H1 (cell line): Measurements from ENCODE around the gene LMAN1L. TPM values are rescaled to one million over a fixed set of nuclear protein-coding genes. Genes with fewer than 3 reads are reported as not detected.

Experiments
- CTCF ChIA-PET: fragments of 300-600 bp; sonication (Branson Sonifier 250); formaldehyde crosslinking; loops from one replicate; lab custom pipeline; 2021; ENCODE audit not compliant: partially characterized antibody; lab: Charles Lee
- POLR2A ChIA-PET: fragments of 300-600 bp; sonication (Branson Sonifier 250); formaldehyde crosslinking; loops from one replicate; lab custom pipeline; 2021; ENCODE audit warnings: inconsistent platforms; ENCODE audit not compliant: partially characterized antibody; lab: Charles Lee
- DNase-seq, 2 experiments: peaks; one replicate each; pipeline versions ENCODE4 v3.0.0 to v3.0.0-alpha.2; 2010 to 2022; ENCODE audit warnings: low spot score in 2 of 2, low read depth in 1 of 2, mixed read lengths in 1 of 2
- FAIRE-seq: peaks from 2 replicates; lab custom pipeline; 2011; peaks lifted over from hg19 to GRCh38; lab: Jason Lieb, UNC
- H2AFZ ChIP-seq: 2 replicates; pipeline ENCODE4 v1.8.1; 2012; ENCODE audit warnings: low read length, inconsistent platforms
- H2AK5ac ChIP-seq: 2 replicates; pipeline ENCODE4 v1.6.1; 2013; ENCODE audit warnings: low read depth, low read length
- H2BK120ac ChIP-seq: replicated peaks from 2 replicates; pipeline ENCODE3; 2013; ENCODE audit warnings: low read depth, low read length, inconsistent platforms
- H2BK12ac ChIP-seq: 2 replicates; pipeline ENCODE4 v1.6.1; 2013; ENCODE audit warnings: low read depth, low read length
- H2BK15ac ChIP-seq: 2 replicates; pipeline ENCODE4 v1.6.1; 2013; ENCODE audit warnings: low read length
- H2BK20ac ChIP-seq: 2 replicates; pipeline ENCODE4 v1.6.1; 2013; ENCODE audit warnings: low read length
- H2BK5ac ChIP-seq: 2 replicates; pipeline ENCODE4 v1.6.1; 2013; ENCODE audit warnings: low read depth, low read length
- H3K14ac ChIP-seq: 2 replicates; pipeline ENCODE4 v1.6.1; 2013; ENCODE audit warnings: inconsistent platforms; ENCODE audit not compliant: insufficient read length
- H3K18ac ChIP-seq: 2 replicates; pipeline ENCODE4 v1.6.1; 2013; ENCODE audit warnings: low read length; ENCODE audit errors: extremely low read depth
- H3K23ac ChIP-seq: 2 replicates; pipeline ENCODE4 v1.6.1; 2013; ENCODE audit warnings: inconsistent platforms; ENCODE audit not compliant: insufficient read length
- H3K23me2 ChIP-seq: 2 replicates; pipeline ENCODE4 v1.6.1; 2013; ENCODE audit warnings: low read depth, low read length
- H3K27ac ChIP-seq: 2 replicates; pipeline ENCODE4 v1.6.1; 2011; ENCODE audit warnings: low read depth, low read length, inconsistent platforms
- H3K27me3 ChIP-seq, 4 experiments: replicated peaks in 1 of 4; 1 replicate in 1 of 4; 2 replicates in 3 of 4; pipeline versions ENCODE4 v1.6.1 to v1.8.1; 2011 to 2013; ENCODE audit warnings: low read length in 3 of 4, mild to moderate bottlenecking in 3 of 4, inconsistent platforms in 2 of 4, mixed read lengths in 2 of 4, moderate library complexity in 1 of 4; ENCODE audit not compliant: control insufficient read depth in 3 of 4, insufficient read depth in 3 of 4; ENCODE audit errors: extremely low read depth in 1 of 4
- H3K36me3 ChIP-seq, 4 experiments: 2 replicates each; pipeline versions ENCODE4 v1.6.1 to v1.8.1; 2011 to 2013; ENCODE audit warnings: mild to moderate bottlenecking in 4 of 4, low read length in 3 of 4, moderate library complexity in 2 of 4, control low read depth in 1 of 4, inconsistent platforms in 1 of 4; ENCODE audit not compliant: insufficient read depth in 4 of 4, control insufficient read depth in 2 of 4
- H3K4ac ChIP-seq: replicated peaks from 2 replicates; pipeline ENCODE3; 2013; ENCODE audit warnings: low read length, low read depth, mixed read lengths, inconsistent platforms; ENCODE audit not compliant: insufficient read length
- H3K4me1 ChIP-seq, 4 experiments: replicated peaks in 1 of 4; 1 replicate in 1 of 4; 2 replicates in 3 of 4; pipeline versions ENCODE4 v1.6.1 to v1.8.1; 2011 to 2013; ENCODE audit warnings: low read length in 3 of 4, inconsistent platforms in 2 of 4, mixed read lengths in 1 of 4; ENCODE audit not compliant: insufficient read depth in 4 of 4, control insufficient read depth in 3 of 4
- H3K4me2 ChIP-seq, 2 experiments: 2 replicates each; pipeline versions ENCODE4 v1.6.1 to v1.8.1; 2011 to 2013; ENCODE audit warnings: low read depth in 2 of 2, low read length in 2 of 2, control low read depth in 1 of 2, inconsistent platforms in 1 of 2, mild to moderate bottlenecking in 1 of 2; ENCODE audit not compliant: insufficient read depth in 1 of 2
- H3K4me3 ChIP-seq, 4 experiments: fragments of 200-600, 300-600 bp in 1 of 4; sonication (generic), shearing (Covaris generic), sonication (Bioruptor Twin) in 1 of 4; 2 replicates each; pipeline versions ENCODE4 v1.5.1 to v1.8.1; 2011 to 2016; ENCODE audit warnings: low read length in 4 of 4, low read depth in 3 of 4, control low read depth in 2 of 4, inconsistent platforms in 2 of 4, mild to moderate bottlenecking in 2 of 4, mixed read lengths in 1 of 4, moderate library complexity in 1 of 4; ENCODE audit not compliant: insufficient read depth in 2 of 4; ENCODE audit errors: extremely low read depth in 1 of 4
- H3K56ac ChIP-seq: replicated peaks from 2 replicates; pipeline ENCODE3; 2013; ENCODE audit warnings: low read depth, mild to moderate bottlenecking, mixed read lengths, low read length, inconsistent platforms; ENCODE audit not compliant: insufficient read length
- H3K79me1 ChIP-seq: 2 replicates; pipeline ENCODE4 v1.6.1; 2013; ENCODE audit warnings: low read depth, low read length, control low read depth
- H3K79me2 ChIP-seq, 2 experiments: 2 replicates each; pipeline versions ENCODE4 v1.6.1 to v1.8.1; 2012 to 2013; ENCODE audit warnings: low read length in 2 of 2, mild to moderate bottlenecking in 2 of 2, inconsistent platforms in 1 of 2; ENCODE audit not compliant: insufficient read depth in 2 of 2, control insufficient read depth in 1 of 2
- H3K9ac ChIP-seq, 4 experiments: replicated peaks in 1 of 4; 1 replicate in 1 of 4; 2 replicates in 3 of 4; pipeline versions ENCODE4 v1.6.1 to v1.8.1; 2011 to 2013; ENCODE audit warnings: low read depth in 3 of 4, low read length in 3 of 4, control low read depth in 2 of 4, mild to moderate bottlenecking in 2 of 4, moderate library complexity in 2 of 4, inconsistent platforms in 1 of 4; ENCODE audit errors: extremely low read depth in 1 of 4
- H3K9me3 ChIP-seq, 2 experiments: 2 replicates each; pipeline versions ENCODE4 v1.6.1 to v1.8.1; 2012 to 2013; ENCODE audit warnings: mild to moderate bottlenecking in 2 of 2, moderate library complexity in 2 of 2, control low read depth in 1 of 2, inconsistent platforms in 1 of 2, low read depth in 1 of 2, low read length in 1 of 2, mixed read lengths in 1 of 2; ENCODE audit not compliant: insufficient read depth in 2 of 2
- H4K20me1 ChIP-seq, 2 experiments: replicated peaks in 1 of 2; 2 replicates each; pipeline versions ENCODE3 to v1.8.1; 2011 to 2013; ENCODE audit warnings: inconsistent platforms in 2 of 2, low read length in 2 of 2, mild to moderate bottlenecking in 1 of 2; ENCODE audit not compliant: insufficient read depth in 2 of 2, control insufficient read depth in 1 of 2
- H4K5ac ChIP-seq: 2 replicates; pipeline ENCODE4 v1.6.1; 2013; ENCODE audit warnings: low read length, low read depth, mixed read lengths, inconsistent platforms; ENCODE audit not compliant: insufficient read length
- H4K8ac ChIP-seq: 2 replicates; pipeline ENCODE4 v1.8.0; 2013; ENCODE audit warnings: mild to moderate bottlenecking, moderate library complexity, low read length, inconsistent platforms; ENCODE audit not compliant: insufficient read depth; ENCODE audit errors: extremely low read depth
- H4K91ac ChIP-seq: replicated peaks from 2 replicates; pipeline ENCODE3; 2013; ENCODE audit warnings: low read length, mixed read lengths, inconsistent platforms; ENCODE audit not compliant: insufficient read length
- ASH2L ChIP-seq: fragments of 200-600, 300-600 bp; sonication (generic); IDR thresholded peaks from one replicate; pipeline ENCODE4 v1.7.1; 2017; ENCODE audit warnings: low read length
- EGR1 ChIP-seq: IDR thresholded peaks from 2 replicates; pipeline ENCODE4 v1.6.1; 2011; ENCODE audit warnings: low read depth, low read length, borderline replicate concordance
- FOSL1 ChIP-seq: IDR thresholded peaks from 2 replicates; pipeline ENCODE4 v1.6.1; 2011; ENCODE audit warnings: mild to moderate bottlenecking, low read depth, low read length, moderate library complexity; ENCODE audit not compliant: insufficient read depth
- POU5F1 ChIP-seq: IDR thresholded peaks from 2 replicates; pipeline ENCODE4 v1.6.1; 2011; ENCODE audit warnings: low read depth, mild to moderate bottlenecking, low read length, moderate library complexity
- RBBP5 ChIP-seq: IDR thresholded peaks from 2 replicates; pipeline ENCODE4 v1.7.1; 2012; ENCODE audit warnings: low read depth, mild to moderate bottlenecking, inconsistent platforms, low read length, moderate library complexity, borderline replicate concordance
- SIRT6 ChIP-seq: IDR thresholded peaks from one replicate; pipeline ENCODE4 v1.7.1; 2012; ENCODE audit warnings: low read length, inconsistent platforms
- TCF12 ChIP-seq: IDR thresholded peaks from 2 replicates; pipeline ENCODE4 v1.6.1; 2011; ENCODE audit warnings: low read depth, mild to moderate bottlenecking, low read length
- YY1 ChIP-seq: IDR thresholded peaks from 2 replicates; pipeline ENCODE4 v1.6.1; 2011; ENCODE audit warnings: low read depth, mild to moderate bottlenecking, low read length
- WGBS, 2 experiments: shearing (Covaris generic) in 1 of 2; methylation state at CpG; one replicate each; pipeline versions ENCODE4 v1.1.6 to v1.1.7; 2013 to 2015; ENCODE audit warnings: low lambda C conversion rate in 2 of 2, mixed read lengths in 2 of 2, inconsistent platforms in 1 of 2, low coverage in 1 of 2, missing lambda C conversion rate in 1 of 2; ENCODE audit not compliant: insufficient replicate concordance in 2 of 2, insufficient coverage in 1 of 2, insufficient read length in 1 of 2; ENCODE audit errors: extremely low coverage in 1 of 2, missing lambda C conversion rate in 1 of 2; 5-methylcytosine and 5-hydroxymethylcytosine counted together
- polyA plus RNA-seq, 7 experiments: library from polyadenylated mRNA; depleted of rRNA in 3 of 7; stranded (reverse) in 5 of 7; unstranded in 2 of 7; fragments of >200 nt in 5 of 7; fragments of 200-250 nt in 2 of 7; gene quantifications; 1 replicate in 5 of 7; 2 replicates in 1 of 7; 4 replicates in 1 of 7; pipeline versions ENCODE4 v1.2.1 to v1.2.3, GENCODE V29; 2011 to 2013; ENCODE audit warnings: missing spikeins in 2 of 7, mixed read lengths in 2 of 7
- total RNA-seq: library from RNA; stranded (reverse); fragmentation: NEBNext Ultra II Directional; extraction: Animal tissue kit (Norgen Biotek cat#: 25700); gene quantifications from 2 replicates; pipeline ENCODE4 v1.2.1, GENCODE V29; 2021
- TF ChIP-seq, protein P1 (sequence below): IDR thresholded peaks from 2 replicates; pipeline ENCODE4 v1.6.1; 2011; ENCODE audit warnings: low read depth, mild to moderate bottlenecking, low read length; ENCODE audit not compliant: insufficient read depth

The LMAN1L gene
- total and polyA plus RNA-seq, 2 of the 8 experiments (the other 6 are each of a cell fraction or from before 2014, with no cell fraction given): not detected

DNA sequence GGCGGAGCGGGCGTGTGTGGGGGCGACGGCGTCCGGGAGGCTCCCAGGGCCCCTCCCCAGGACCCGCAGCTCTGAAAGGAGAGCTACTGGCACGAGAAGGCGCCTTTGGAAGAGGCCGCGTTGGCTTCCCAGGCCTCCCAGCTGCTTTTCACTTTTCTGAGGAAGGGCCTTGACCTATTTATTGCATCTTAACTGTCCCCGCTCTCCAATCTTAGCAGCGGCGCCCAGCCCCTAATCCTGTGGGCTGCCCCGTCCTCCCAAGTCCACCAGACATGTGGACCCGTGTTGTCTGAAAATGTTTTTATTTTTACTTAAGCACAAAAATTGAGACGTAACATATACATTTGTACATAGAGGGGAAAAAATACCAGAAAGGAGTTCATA, 30.8 kb downstream of the LMAN1L start:
- H3K56ac ChIP-seq: peak overlapping the region; percentile 8
- peak overlapping the region; percentile 88 for H3K27ac ChIP-seq
- DNase-seq (no peak), FAIRE-seq (no peak)
- H2BK120ac ChIP-seq: no peak overlapping the region
- H2AFZ ChIP-seq: no peak overlapping the region; the same call in 1 of the 2 replicates
- H3K79me2 ChIP-seq: no peaks in the 10 kb centered on the region
- H3K27me3 ChIP-seq: no peaks in the 10 kb centered on the region
- peak overlapping the region; percentile 71 for H3K4ac ChIP-seq
- peaks cover 3 to 15% (median 7%) of the 10 kb centered on the region in 4 experiments; a peak in 6 of 8 replicates for H3K36me3 ChIP-seq
- H3K4me3 ChIP-seq: peak overlapping the region; percentile 60 to 92 (median 90)
- H2BK20ac ChIP-seq: no peak overlapping the region
- TF ChIP-seq POU5F1 (no peak), EGR1 (no peak), SIRT6 (no peak), RBBP5 (no peak), YY1 (no peak), TCF12 (no peak), FOSL1 (no peak), ASH2L (peak; percentile 22)
- TF ChIP-seq, protein P1, sequence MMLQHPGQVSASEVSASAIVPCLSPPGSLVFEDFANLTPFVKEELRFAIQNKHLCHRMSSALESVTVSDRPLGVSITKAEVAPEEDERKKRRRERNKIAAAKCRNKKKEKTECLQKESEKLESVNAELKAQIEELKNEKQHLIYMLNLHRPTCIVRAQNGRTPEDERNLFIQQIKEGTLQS: no peak
- H3K79me1 ChIP-seq: 0 out of 2 replicates have a peak, but pooled peaks cover 2% of the 10 kb centered on the region
- no peaks in the 10 kb centered on the region for H3K9me3 ChIP-seq
- no peak overlapping the region for H3K23ac ChIP-seq
- peaks cover 2 to 4% of the 10 kb centered on the region in 2 experiments for H4K20me1 ChIP-seq
- peak overlapping the region; percentile 97 for H4K8ac ChIP-seq
- peak overlapping the region; percentile 75 to 82 for H3K4me2 ChIP-seq
- H3K23me2 ChIP-seq: peaks cover 7% of the 10 kb centered on the region; the same call in 1 of the 2 replicates
- ChIA-PET POLR2A (interaction anchor here (0.8 to 4.1 kb wide), 13 partner anchors 11 to 113 kb away, joined by 3 to 23 read pairs (median 4); partner anchors contain the start of genes COX5A, CPLX3, CSK and FAM219B), CTCF (interaction anchor here (0.7 to 2.5 kb wide), 11 partner anchors 10 to 107 kb away, joined by 3 to 24 read pairs (median 5); no protein-coding TSS in a partner anchor)
- peaks cover 0 to 13% (median 8%) of the 10 kb centered on the region in 4 experiments; a peak in 6 of 7 replicates for H3K4me1 ChIP-seq
- H4K5ac ChIP-seq: peak overlapping the region; percentile 55
- H2BK15ac ChIP-seq: no peak overlapping the region
- H2BK12ac ChIP-seq: no peak overlapping the region
- no peak overlapping the region for H2AK5ac ChIP-seq
- H3K18ac ChIP-seq: peak overlapping the region; percentile 71
- peak overlapping the region; percentile 83; the same call in 1 of the 2 replicates for H2BK5ac ChIP-seq
- H4K91ac ChIP-seq: peak overlapping the region; percentile 44
- H3K9ac ChIP-seq: peak overlapping the region; percentile 78 to 89 (median 82)
- H3K14ac ChIP-seq: no peak overlapping the region
- WGBS, 2 experiments: 32% methylated on average over 14 of the region's 18 CpGs; no CpG with 5 or more reads in 1 of the 2 experiments
